GM12892 (cell line): Measurements from ENCODE around the gene SLC12A1. TPM values are rescaled to one million over a fixed set of nuclear protein-coding genes. Genes with fewer than 3 reads are reported as not detected.

Experiments
- DNase-seq: peaks from one replicate; pipeline ENCODE4 v3.0.0; 2011; ENCODE audit not compliant: insufficient read length
- FAIRE-seq: peaks from 2 replicates; lab custom pipeline; 2011; peaks lifted over from hg19 to GRCh38; lab: Jason Lieb, UNC
- POLR2A ChIP-seq: IDR thresholded peaks from 2 replicates; pipeline ENCODE4 v1.6.1; 2011; ENCODE audit warnings: low read depth, low read length, control low read depth
- POLR2AphosphoS5 ChIP-seq: IDR thresholded peaks from 2 replicates; pipeline ENCODE4 v1.6.1; 2011; ENCODE audit warnings: low read depth, low read length, control low read depth
- TAF1 ChIP-seq: IDR thresholded peaks from 2 replicates; pipeline ENCODE4 v1.6.1; 2011; ENCODE audit warnings: low read depth, mild to moderate bottlenecking, control low read depth, low read length, borderline replicate concordance
- polyA plus RNA-seq: library from polyadenylated mRNA; unstranded; fragments of >200 nt; gene quantifications from one replicate; pipeline ENCODE4 v1.2.1, GENCODE V29; 2012; ENCODE audit warnings: missing spikeins, inconsistent platforms; ENCODE audit not compliant: missing spikeins

The SLC12A1 gene
- polyA plus RNA-seq = not detected

GRCh38 chr15:48205981-48206380, at the start of gene SLC12A1:
SLC12A1 (plus strand) TSS chr15:48206302; CDS start chr15:48207720, 1,418 bp downstream.
- FAIRE-seq (no peak), DNase-seq (no peak)
- TF ChIP-seq POLR2AphosphoS5 (no peak), POLR2A (no peak), TAF1 (no peak)

GRCh38 chr15:48168616-48169015, 37.5 kb upstream of the SLC12A1 start:
- TF ChIP-seq POLR2AphosphoS5 = no peak
- no peak for TF ChIP-seq TAF1
- no peak for TF ChIP-seq POLR2A
- DNase-seq = no peak
- FAIRE-seq = no peak

GRCh38 chr15:48170981-48171380, 35.1 kb upstream of the SLC12A1 start:
- DNase-seq (no peak), FAIRE-seq (no peak)
- TF ChIP-seq TAF1 (no peak), POLR2AphosphoS5 (no peak), POLR2A (no peak)

- DNase-seq = no peak
Observed at GRCh38 chr15:48175126-48175525, 31.0 kb upstream of the SLC12A1 start.

GRCh38 chr15:48176112-48176511, 30.0 kb upstream of the SLC12A1 start:
- no peak for FAIRE-seq
- TF ChIP-seq POLR2AphosphoS5 (no peak), POLR2A (no peak), TAF1 (no peak)
- no peak for DNase-seq

More at GRCh38 chr15:48175126-48175525, 31.0 kb upstream of the SLC12A1 start:
- no peak for TF ChIP-seq POLR2AphosphoS5
- TF ChIP-seq POLR2A = no peak
- TF ChIP-seq TAF1 = no peak
- peak; percentile 14 for FAIRE-seq

- no peak for TF ChIP-seq POLR2A
- TF ChIP-seq TAF1 = no peak
- no peak for TF ChIP-seq POLR2AphosphoS5
- FAIRE-seq (no peak), DNase-seq (no peak)
Observed at GRCh38 chr15:48176957-48177356, 29.1 kb upstream of the SLC12A1 start.

GRCh38 chr15:48177383-48177765, 28.7 kb upstream of the SLC12A1 start:
- FAIRE-seq = peak; percentile 81
- TF ChIP-seq POLR2AphosphoS5 = no peak
- TF ChIP-seq POLR2A = no peak
- no peak for TF ChIP-seq TAF1
- DNase-seq = no peak

GRCh38 chr15:48177766-48178647, 28.1 kb upstream of the SLC12A1 start, which contains the start of gene MYEF2:
MYEF2 (minus strand) TSS chr15:48178295; CDS start chr15:48178237, 58 bp downstream.
- peak; percentile 36 for FAIRE-seq
- 0 out of 2 replicates have a peak, but pooled peaks have one; percentile 47 for TF ChIP-seq TAF1
- TF ChIP-seq POLR2A = peak; percentile 57; the same call in 1 of the 2 replicates
- TF ChIP-seq POLR2AphosphoS5 = no peak
- peak; percentile 61 for DNase-seq

GRCh38 chr15:48178648-48178931, 27.5 kb upstream of the SLC12A1 start:
- DNase-seq (no peak), FAIRE-seq (no peak)
- TF ChIP-seq POLR2A (no peak), POLR2AphosphoS5 (no peak), TAF1 (no peak)

- FAIRE-seq (no peak), DNase-seq (no peak)
- TF ChIP-seq POLR2AphosphoS5 (no peak), POLR2A (no peak), TAF1 (no peak)
Observed at GRCh38 chr15:48182749-48183148, 23.4 kb upstream of the SLC12A1 start.

- TF ChIP-seq POLR2A = no peak
- TF ChIP-seq POLR2AphosphoS5 = no peak
- TF ChIP-seq TAF1 = no peak
- FAIRE-seq = no peak
- no peak for DNase-seq
Observed at GRCh38 chr15:48185529-48185928, 20.6 kb upstream of the SLC12A1 start.

- DNase-seq (no peak), FAIRE-seq (no peak)
- TF ChIP-seq POLR2AphosphoS5 (no peak), TAF1 (no peak), POLR2A (no peak)
Observed at GRCh38 chr15:48186271-48186670, 19.8 kb upstream of the SLC12A1 start.
